NCI-H187 (cell line): ENCODE data around the gene CFAP43.

Source experiments
- DNase-seq, 2 experiments: peaks; one replicate each; lab custom pipeline; 2025; lab: John Stamatoyannopoulos, UW

CFAP43 gene

GRCh38 chr10:104139221-104139620 is 92.9 kb downstream of the CFAP43 start:
- no peak for DNase-seq

DNA sequence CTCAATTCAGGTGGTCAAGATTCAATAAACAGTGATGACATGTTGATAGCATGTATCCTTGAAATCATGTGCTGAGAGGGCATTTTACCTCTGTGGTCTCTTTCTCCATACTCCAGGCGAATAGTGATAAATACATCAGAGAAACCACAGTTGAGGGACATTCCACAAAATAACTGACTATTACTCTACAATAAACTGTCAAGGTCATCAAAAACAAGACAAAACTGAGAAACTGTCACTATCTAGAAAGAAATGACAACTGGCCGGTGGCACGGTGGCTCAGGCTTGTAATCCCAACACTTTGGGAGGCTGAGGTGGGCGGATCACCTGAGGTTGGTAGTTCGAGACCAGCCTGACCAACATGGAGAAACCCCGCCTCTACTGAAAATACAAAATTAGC is 94.0 kb downstream of the CFAP43 start:
- DNase-seq, result no peak

DNA sequence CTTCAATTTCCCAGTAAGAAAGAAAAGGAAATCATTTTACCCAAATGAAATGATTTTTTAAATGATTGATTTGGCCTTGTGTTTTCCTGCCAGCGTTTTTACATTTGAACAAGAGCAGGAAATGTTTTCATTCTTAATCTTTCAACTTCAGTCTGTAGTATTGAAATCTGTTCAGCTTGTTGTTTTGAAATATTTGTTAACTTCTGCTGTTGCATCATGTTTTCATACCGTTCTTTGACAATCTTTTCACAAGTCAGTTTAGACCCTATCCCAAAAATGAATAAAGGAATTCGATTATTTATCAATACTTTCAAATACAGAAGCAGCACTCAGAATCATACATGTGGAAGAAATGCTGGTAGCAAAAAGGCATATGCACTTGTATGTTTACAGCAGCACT is 102.1 kb downstream of the CFAP43 start:
- no peak for DNase-seq

DNA sequence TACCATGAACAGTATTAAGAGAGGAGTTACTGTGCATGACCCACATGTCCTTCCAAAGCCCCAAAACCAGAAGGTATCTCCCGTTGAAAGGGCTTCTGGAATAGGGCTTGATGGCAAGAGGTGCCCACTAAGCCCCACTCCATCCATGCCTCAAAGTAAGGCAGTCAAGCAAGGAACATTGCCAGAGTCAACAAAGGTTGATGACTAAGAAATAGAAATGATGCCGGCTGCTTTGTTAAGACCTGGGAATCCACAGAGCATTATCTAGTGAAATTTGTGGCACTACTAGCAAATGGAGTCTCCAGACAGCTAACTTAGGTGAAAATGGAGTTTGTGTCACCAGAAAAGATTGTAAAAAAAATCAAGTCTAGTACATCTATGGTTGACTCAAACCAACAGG is 104.0 kb downstream of the CFAP43 start:
- DNase-seq, result no peak

GRCh38 chr10:104127411-104127810 is 104.8 kb downstream of the CFAP43 start:
- no peak for DNase-seq

DNA sequence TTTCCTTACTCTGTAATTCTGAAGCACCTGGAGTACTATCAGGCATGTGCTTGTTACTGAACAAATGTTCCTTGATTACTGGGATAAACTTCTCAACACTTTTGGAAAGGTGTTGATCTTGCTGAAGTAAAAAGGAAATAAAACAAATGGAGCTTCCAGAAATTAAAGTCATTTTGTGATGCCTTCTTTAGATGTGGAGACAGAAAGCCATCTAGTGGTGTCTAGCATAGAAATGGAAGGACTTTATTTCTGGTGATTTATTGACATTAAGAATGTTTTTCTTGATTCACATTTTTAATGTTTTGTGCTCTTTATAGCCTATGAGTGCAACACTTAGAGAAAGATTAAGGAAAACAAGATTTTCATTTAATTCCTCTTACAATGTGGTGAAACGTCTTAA is 108.8 kb downstream of the CFAP43 start:
- no peak for DNase-seq

DNA sequence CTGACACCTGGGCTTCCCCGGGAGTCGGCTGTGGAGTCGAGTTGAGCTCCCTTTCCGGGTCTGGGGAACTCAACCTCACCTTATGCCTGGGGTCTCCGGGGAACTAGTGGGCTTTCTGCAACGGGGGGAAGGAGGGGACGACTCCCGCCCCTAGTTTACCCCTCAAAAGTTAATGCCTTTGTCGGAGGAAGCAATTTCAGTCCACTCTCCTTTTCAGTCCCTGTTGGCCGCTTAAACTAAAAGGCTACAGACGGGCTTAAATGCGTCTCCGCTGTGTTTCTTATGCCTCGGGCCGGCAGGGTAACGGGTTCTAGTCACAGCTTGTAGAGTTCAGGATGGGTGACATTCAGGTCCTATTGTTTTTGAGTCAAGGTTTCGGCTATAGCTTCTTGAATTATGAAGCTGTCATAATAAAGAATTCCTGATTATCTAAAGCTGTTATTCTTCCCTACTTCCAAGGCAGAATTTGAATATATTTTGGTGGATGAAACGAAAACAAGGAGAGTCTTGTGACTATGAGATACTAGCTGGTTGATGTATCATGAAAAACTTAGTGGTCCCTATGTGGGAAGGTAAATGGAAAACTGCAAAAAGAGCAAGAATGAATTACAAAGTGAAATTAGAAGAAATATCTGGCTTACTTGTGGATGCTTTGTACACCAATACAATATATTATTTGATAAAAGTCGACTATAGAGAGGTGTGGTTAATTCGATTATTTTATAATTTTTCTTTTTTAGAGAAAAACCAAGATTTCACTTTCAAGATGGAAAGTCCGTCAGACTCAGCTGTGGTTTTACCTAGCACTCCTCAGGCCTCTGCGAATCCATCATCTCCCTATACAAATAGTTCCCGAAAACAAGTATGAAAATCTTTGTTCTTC is 109.7 kb downstream of the CFAP43 start:
- no peak for DNase-seq

- DNase-seq, result peak; percentile 91 to 92
These were observed 110.5 kb downstream of the CFAP43 start, which contains the start of gene SFR1 for GRCh38 chr10:104121485-104122224. Gene SFR1, plus strand, starts transcription at chr10:104122171. Its CDS starts 13 bp downstream, at chr10:104122184.

DNA sequence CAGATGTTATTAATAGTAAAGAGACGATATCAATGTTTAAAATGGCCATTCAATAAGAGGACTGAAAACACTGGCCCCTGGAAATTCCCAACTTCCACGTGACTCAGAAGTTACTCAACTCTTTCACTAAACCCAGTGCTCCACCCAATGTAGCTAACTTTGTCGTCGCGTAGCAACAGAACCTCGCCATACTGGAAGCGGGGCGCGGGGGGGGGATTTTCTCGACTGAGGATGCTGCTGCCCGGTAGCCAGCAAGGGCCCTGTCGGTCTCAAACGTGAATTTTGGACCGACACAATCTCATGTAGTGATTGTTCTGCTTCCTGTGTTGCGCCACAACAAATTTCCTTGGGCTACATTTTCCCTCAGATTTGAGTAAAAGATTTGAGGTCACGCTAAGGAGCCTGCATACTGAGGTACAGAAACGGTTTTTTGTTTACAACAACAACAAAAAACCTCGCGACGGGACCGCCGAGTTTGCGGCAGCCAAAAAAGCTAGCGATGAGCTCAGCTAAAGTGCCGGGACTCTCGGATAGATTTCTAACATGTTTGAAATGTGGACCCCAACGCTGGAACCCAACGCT is 111.2 kb downstream of the CFAP43 start:
- no peak for DNase-seq

- no peak for DNase-seq
These were observed 111.7 kb downstream of the CFAP43 start for GRCh38 chr10:104120512-104120902.

DNA sequence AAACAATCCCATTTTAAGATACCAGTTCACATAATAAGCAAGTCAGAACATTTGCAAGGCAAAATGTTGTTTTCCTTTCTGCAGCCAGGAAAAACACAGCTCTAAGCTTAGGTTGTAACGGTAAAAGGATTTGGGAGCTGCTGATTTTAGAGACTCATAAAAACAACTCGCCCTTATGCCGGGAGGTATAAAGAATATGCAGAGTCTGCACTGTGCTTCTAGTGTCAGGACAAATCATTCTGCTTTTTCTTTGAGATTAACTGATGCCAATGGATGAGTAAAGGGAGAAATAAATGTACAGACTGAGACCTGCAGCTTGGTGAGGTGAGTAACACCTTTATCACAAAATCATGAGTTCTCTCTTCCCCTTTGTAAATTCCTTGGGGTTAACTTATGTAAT is 112.2 kb downstream of the CFAP43 start:
- DNase-seq, result no peak

DNA sequence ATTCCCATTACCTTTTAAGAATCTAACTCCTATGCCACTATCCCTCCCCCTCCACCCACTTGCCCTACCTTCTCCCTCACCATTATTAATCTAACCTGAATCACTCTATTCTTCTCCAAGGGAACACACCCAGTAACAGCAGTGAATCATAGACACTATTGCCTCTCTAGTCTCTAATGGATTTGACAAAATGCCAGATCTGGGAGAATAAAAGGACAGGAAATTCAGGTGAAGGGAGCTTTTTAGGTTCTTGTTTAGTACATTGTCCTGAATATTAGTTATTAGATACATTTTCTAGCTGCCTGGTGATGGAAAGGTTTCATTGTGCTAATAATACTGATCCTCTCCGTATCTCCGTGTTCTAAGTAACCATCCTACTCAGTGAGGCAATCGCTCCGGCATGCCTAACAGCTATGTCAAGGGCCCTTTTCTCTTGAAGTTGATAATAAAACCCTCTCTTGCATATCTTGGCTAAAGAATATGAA is 114.3 kb downstream of the CFAP43 start:
- DNase-seq, result peak in 1 of 2 experiments; percentile 2

GRCh38 chr10:104113376-104113956 is 118.7 kb downstream of the CFAP43 start:
- DNase-seq, result no peak

GRCh38 chr10:104109908-104110662 is 122.1 kb downstream of the CFAP43 start:
- DNase-seq, result no peak

- no peak for DNase-seq
These were observed 127.2 kb downstream of the CFAP43 start for GRCh38 chr10:104104926-104105325.

GRCh38 chr10:104104418-104104817 is 127.7 kb downstream of the CFAP43 start:
- no peak for DNase-seq

- DNase-seq, result no peak
These were observed 128.2 kb downstream of the CFAP43 start for GRCh38 chr10:104103956-104104355.

- DNase-seq, result no peak
These were observed 130.3 kb downstream of the CFAP43 start for GRCh38 chr10:104101902-104102301.

- no peak for DNase-seq
These were observed 131.4 kb downstream of the CFAP43 start for GRCh38 chr10:104100795-104101194.

DNA sequence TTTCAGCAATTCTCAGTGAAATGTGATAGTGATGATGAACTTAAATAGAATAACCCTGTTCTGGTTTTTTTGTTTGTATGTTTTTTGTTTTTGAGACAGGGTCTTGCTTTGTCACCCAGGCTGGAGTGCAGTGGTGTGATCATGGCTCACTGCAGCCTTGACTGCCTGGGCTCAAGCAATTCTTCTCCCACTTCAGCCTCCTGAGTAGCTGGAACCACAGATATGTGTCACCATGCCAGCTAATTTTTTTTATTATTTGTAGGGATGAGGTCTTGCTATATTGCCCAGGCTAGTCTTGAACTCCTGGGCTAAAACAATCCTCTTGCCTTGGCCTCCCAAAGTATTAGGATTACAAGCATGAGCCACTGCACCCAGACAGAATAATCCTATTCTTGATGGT is 132.2 kb downstream of the CFAP43 start:
- no peak for DNase-seq

DNA sequence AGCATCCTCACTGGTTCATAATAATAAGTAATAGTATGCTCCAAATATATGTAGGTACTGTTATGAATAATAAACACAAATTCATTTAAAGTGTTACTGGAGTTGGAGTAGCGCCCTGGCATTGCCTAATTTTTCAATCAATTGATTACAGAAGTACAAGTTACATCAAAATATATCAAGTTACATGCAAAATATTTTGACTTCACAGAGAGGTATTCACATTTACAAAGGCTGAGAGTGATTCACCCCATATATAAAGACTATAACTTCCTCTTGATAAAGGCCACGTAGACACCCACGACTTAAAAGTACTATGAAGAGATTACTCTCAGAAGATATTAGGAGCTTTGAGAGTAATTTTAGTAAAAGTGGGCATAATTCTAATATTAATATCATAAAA is 132.9 kb downstream of the CFAP43 start:
- DNase-seq, result no peak
